GM12875 (cell line): ENCODE measurements around the gene LRP3.

Source experiments
- H3K4me3 ChIP-seq: one replicate; pipeline ENCODE4 v1.5.1; 2011; ENCODE audit warnings: low read depth, low read length, control low read depth
- CTCF ChIP-seq: IDR thresholded peaks from 2 replicates; pipeline ENCODE4 v1.5.1; 2011; ENCODE audit warnings: low read depth, mild to moderate bottlenecking, control low read depth, inconsistent platforms, low read length, moderate library complexity, borderline replicate concordance; ENCODE audit not compliant: insufficient read depth

Gene LRP3

GRCh38 chr19:33235996-33236350 is 41.8 kb downstream of the LRP3 start:
- H3K4me3 ChIP-seq, result no peak overlapping the region
- TF ChIP-seq CTCF, result no peak

- H3K4me3 ChIP-seq, result no peak overlapping the region
- TF ChIP-seq CTCF, result no peak
Observed at GRCh38 chr19:33236696-33237390, 42.7 kb downstream of the LRP3 start.

GRCh38 chr19:33238481-33239149 is 44.5 kb downstream of the LRP3 start:
- no peak overlapping the region for H3K4me3 ChIP-seq
- no peak for TF ChIP-seq CTCF

- H3K4me3 ChIP-seq, result no peak overlapping the region
- no peak for TF ChIP-seq CTCF
Observed at GRCh38 chr19:33239223-33239975, 45.3 kb downstream of the LRP3 start.

GRCh38 chr19:33240181-33240771 is 46.1 kb downstream of the LRP3 start:
- TF ChIP-seq CTCF, result no peak
- no peak overlapping the region for H3K4me3 ChIP-seq

GRCh38 chr19:33241091-33241529 is 47.0 kb downstream of the LRP3 start:
- TF ChIP-seq CTCF, result no peak
- H3K4me3 ChIP-seq, result no peak overlapping the region
